Endothelial cell of coronary artery (primary cell): ENCODE results near the gene RSPH1. TPM values are rescaled to one million over a fixed set of nuclear protein-coding genes. Genes with fewer than 3 reads are reported as not detected.

Source experiments
- total RNA-seq: library from RNA; depleted of rRNA; stranded (reverse); fragments of >200 nt; gene quantifications from 2 replicates; pipeline ENCODE4 v1.2.3, GENCODE V29; 2014

Gene RSPH1
- 0.09 TPM in 1 of 2 replicates, not detected in the other for total RNA-seq

DNA sequence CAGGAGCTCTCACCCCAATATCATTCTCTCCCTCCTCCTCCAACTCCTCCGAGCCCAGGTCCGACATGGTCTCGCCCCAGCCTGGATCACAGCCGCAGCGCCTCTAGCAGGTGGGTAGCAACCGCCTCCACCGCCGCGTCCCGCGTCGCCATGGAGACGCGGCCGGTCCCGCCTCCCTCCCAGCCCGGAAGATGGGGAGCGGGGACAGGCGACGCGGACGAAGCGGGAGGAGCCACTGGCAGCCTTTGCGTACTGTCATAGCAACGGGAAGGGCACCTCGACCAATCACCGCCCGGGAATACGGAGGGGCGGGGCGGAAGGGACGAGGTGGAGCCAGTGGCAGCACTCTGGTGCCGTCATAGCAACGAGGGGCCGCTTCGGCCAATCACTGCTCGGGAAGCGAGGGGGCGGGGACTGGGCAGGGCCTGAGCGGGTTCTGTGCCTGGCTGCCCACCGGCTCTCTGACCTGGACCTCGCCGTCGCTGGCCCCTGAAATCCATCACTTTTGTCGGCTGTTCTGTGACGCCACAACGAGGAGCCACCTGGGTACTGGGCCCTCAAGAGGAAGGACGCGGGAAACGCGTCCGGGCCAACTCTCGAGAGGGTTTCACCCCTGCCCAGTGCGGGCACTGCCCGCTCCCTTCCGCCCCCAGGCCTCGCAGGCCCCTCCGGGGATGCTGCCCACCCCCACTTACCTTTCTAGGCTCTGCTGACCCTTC lies at the start of gene RSPH1:
Gene RSPH1 (minus strand): TSS at position 105 of the 719 bp plus-strand sequence. CDS start 38 bp downstream, at position 67.

GRCh38 chr21:42513151-42513984 lies 17.3 kb upstream of the RSPH1 start, which contains the start of gene SLC37A1:
Gene SLC37A1, plus strand, starts transcription at chr21:42513852. Its CDS starts 4,603 bp downstream, at chr21:42518455.

Other genes with a start within 250 kb of the RSPH1 start
- gene TFF3, start 180.8 kb downstream of the RSPH1 start, total RNA-seq: not detected in 2 replicates
- gene TFF2, start 145.2 kb downstream of the RSPH1 start, total RNA-seq: not detected in 2 replicates
- gene TFF1, start 129.7 kb downstream of the RSPH1 start, total RNA-seq: not detected in 2 replicates
- gene TMPRSS3, start 100.2 kb downstream of the RSPH1 start, total RNA-seq: not detected in 2 replicates
- gene UBASH3A, start 92.3 kb downstream of the RSPH1 start, total RNA-seq: not detected in 2 replicates
- 6.9 and 7.9 TPM in 2 replicates for gene SLC37A1, start 17.6 kb upstream of the RSPH1 start, total RNA-seq
- gene PDE9A, start 157.4 kb upstream of the RSPH1 start, total RNA-seq: 0.18 and 0.38 TPM in 2 replicates